Motor neuron (in vitro differentiated cells): ENCODE data around the gene FOXO3. TPM values are rescaled to one million over a fixed set of nuclear protein-coding genes. Genes with fewer than 3 reads are reported as not detected.
"Not testable (repeated sequence)": the region's sequence is repeated elsewhere in the genome, so short reads cannot be mapped to it uniquely, and the experiment has no call there.

Experiments
- ATAC-seq, 8 experiments: fragments of 200-7000 bp; cut with Tn5 transposase; replicated peaks in 6 of 8; 2 replicates each; pipeline ENCODE4 v1.8.0; 2021; ENCODE audit warnings: mild to moderate bottlenecking in 8 of 8, moderate library complexity in 8 of 8
- H3K27ac ChIP-seq, 2 donors: fragments of 250-450 bp; sonication (Bioruptor Pico); 2 replicates each; pipeline ENCODE4 v1.9.0; 2021; ENCODE audit warnings: antibody characterized with exemption in 2 of 2, mild to moderate bottlenecking in 2 of 2, moderate library complexity in 1 of 2
- H3K4me1 ChIP-seq, 2 donors: fragments of 250-450 bp; sonication (Bioruptor Pico); replicated peaks in 1 of 2; 2 replicates each; pipeline ENCODE4 v1.6.1; 2021; ENCODE audit warnings: antibody characterized with exemption in 2 of 2, mild to moderate bottlenecking in 2 of 2, moderate library complexity in 1 of 2
- H3K4me3 ChIP-seq, 5 donors: fragments of 250-450 bp; sonication (Bioruptor Pico); 2 replicates each; pipeline ENCODE4 v1.9.0; 2021; ENCODE audit warnings: antibody characterized with exemption in 5 of 5, mild to moderate bottlenecking in 5 of 5, moderate library complexity in 4 of 5
- WGBS, 10 experiments: fragments of 450-650 bp; shearing (Covaris generic); methylation state at CpG; one replicate each; pipeline ENCODE4 v1.0.0; 2022; 5-methylcytosine and 5-hydroxymethylcytosine counted together
- in situ Hi-C, 9 experiments: fragments of 400-800 bp; cut with MboI; loops; one replicate each; pipeline ENCODE4 v1.15.0; 2021; ENCODE audit warnings: low sequenced_read_pairs in 9 of 9, low pct_unique_long_range_greater_than_20kb in 2 of 9; ENCODE audit not compliant: unreplicated experiment in 9 of 9
- total RNA-seq, 8 experiments: library from RNA; unstranded; fragments of 300-600 nt; gene quantifications; 2 replicates each; pipeline versions ENCODE4 v1.2.3 to v1.2.4, GENCODE V29; 2022

The FOXO3 gene
- 10 to 100 TPM; 11.0 to 71.0 (median 20.8) TPM for total RNA-seq

DNA sequence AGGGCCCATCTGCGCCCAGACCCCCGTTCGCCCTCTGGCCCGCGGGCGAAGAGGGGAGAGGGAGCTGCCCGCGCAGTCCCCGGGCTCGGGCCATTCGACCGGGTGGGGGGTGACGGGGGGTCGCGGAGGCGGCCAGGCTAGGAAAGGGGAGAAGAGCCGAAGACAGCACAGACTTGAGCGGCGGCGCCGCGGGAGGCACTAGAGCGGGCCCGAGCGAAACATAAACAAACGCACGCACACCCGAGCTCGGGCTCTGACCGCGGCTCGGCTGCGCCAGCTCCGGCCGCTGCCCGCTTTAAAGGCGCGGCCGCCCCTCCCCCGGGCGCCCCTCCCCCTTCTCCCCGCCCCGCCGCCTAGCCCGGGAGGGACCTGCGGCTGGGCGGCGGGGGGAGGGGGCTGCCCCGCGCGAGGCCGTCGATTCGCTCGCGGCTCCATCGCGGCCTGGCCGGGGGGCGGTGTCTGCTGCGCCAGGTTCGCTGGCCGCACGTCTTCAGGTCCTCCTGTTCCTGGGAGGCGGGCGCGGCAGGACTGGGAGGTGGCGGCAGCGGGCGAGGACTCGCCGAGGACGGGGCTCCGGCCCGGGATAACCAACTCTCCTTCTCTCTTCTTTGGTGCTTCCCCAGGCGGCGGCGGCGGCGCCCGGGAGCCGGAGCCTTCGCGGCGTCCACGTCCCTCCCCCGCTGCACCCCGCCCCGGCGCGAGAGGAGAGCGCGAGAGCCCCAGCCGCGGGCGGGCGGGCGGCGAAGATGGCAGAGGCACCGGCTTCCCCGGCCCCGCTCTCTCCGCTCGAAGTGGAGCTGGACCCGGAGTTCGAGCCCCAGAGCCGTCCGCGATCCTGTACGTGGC, at the start of gene FOXO3:
Gene FOXO3 (plus strand): TSS at position 455 of the 846 bp plus-strand sequence. CDS start 292 bp downstream, at position 747.
- Histone ChIP-seq H3K4me1 (peaks cover 19 to 24% of the 10 kb centered on the region in 2 donors), H3K27ac (peak within 1 kb of the TSS; percentile 91 to 95), H3K4me3 (peak within 1 kb of the TSS; percentile 61 to 89 (median 81))
- WGBS, 10 experiments = 0 to 3% methylated on average over 5 to 8 of the region's 110 CpGs; no CpG with 5 or more reads in 8 of the 10 experiments
- in situ Hi-C loops = loop anchor here in 5 of 9 experiments (25.0 kb wide), 1 partner anchor 227 kb away; no protein-coding TSS in a partner anchor
- ATAC-seq = peak; percentile 9 to 43 (median 36)

DNA sequence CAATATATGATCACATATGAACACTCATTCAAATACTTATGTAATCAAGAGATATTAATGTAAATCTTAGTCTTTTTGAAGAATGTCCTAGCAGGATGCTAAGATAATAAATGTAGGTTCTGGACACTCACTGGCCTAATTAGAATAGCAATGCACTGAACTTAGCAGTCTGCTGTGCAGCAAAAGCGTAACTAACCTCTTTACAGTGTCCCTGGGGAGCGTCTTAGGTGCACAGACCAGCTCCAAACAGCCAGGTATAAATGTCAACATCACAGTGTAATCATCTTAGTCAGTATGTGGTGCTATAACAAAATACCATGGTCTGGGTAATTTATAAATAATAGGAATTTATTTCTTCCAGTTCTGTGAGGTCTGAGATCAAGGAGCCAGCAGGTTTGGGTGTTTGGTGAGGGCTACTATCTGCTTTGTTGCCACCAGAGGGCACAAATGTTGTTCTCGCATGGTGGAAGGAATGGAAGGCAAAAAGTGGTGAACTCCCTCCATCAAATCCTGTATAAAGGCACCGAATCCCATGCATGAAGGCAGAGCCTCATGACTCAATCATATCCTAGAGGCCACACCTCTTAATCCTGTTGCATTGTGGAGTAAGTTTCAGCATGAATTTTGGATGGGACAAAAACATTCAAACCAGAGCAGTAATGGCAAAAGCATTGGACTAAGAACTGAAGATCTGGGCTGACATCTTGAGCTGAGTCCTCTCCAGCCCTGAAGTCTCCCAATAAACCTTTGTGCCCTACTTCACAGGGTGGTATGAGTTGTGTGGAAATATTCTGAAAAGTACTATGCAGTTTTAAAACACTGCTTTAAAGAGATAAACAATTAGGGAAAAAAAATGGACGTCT, 41.8 kb upstream of the FOXO3 start:
- ATAC-seq = peak in 3 of 8 experiments; percentile 73 to 100 (median 97)
- H3K4me1 ChIP-seq = no peaks in the 10 kb centered on the region
- in situ Hi-C loops = loop anchor here in 1 of 9 experiments (25.0 kb wide), 1 partner anchor 432 kb away; no protein-coding TSS in a partner anchor
- 20 to 96% (median 78%) methylated on average over 1 to 4 of the region's 5 CpGs for WGBS, 10 experiments
- H3K4me3 ChIP-seq = no peak overlapping the region
- no peak overlapping the region for H3K27ac ChIP-seq

DNA sequence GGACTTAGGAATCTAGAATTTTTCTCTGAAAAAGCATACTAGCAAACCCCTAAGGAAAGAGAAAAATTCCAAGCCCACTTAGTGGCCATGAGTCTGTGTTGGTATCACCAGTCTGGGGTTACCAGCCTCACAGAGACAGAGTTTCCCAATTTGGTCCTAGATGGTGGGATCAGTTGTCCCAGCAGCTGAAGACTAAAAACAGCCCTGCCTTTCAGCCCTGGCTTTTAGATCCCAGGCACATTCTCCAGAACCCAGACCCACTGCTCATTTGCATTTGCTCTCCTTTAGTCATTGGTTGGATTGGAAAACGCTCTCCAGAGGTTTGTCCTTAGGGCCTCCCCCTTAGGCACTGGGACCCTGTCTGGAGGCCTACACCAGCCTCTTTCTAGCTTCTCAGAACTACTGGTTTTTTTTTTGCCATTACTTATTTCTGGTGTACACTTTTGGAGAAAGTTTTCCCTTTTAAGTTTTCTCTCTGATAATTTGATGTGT, 39.1 kb upstream of the FOXO3 start:
- in situ Hi-C loops = loop anchor here in 3 of 9 experiments (10.0 to 25.0 kb wide), 2 partner anchors 407 to 434 kb away; no protein-coding TSS in a partner anchor
- 73 to 100% (median 86%) methylated on average over 1 of the region's 1 CpG; no CpG with 5 or more reads in 3 of the 10 experiments for WGBS, 10 experiments
- no peak overlapping the region for H3K27ac ChIP-seq

DNA sequence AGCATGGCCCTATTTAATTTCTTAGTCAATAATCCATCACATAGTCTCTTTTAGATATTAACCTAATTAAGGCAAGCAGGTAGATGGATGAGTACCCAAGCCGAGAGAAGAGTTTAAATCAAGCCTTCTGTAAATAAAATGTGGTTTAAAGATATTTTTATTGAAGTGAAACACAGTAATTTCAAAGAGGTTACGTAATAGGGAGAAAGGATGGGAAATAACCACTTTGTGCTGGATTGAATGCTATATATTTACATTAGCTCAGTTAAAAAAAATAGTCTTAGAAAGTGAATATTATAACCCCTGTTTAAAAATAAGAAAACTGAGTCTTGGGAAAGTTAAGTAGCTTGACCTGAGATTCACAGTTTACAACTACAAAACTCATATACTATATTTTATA, 37.0 kb upstream of the FOXO3 start:
- ATAC-seq = no peak
- Histone ChIP-seq H3K4me3 (no peak overlapping the region), H3K4me1 (peaks cover 3 to 8% of the 10 kb centered on the region in 2 donors), H3K27ac (no peak overlapping the region)
- in situ Hi-C loops = loop anchor here in 3 of 9 experiments (10.0 to 25.0 kb wide), 2 partner anchors 409 to 436 kb away; no protein-coding TSS in a partner anchor
- 82 to 100% (median 93%) methylated on average over 1 to 2 of the region's 2 CpGs for WGBS, 10 experiments

More for the DNA sequence above, 39.1 kb upstream of the FOXO3 start:
- no peak for ATAC-seq
- H3K4me1 ChIP-seq = peaks cover 3 to 8% of the 10 kb centered on the region in 2 donors
- H3K4me3 ChIP-seq = no peak overlapping the region

DNA sequence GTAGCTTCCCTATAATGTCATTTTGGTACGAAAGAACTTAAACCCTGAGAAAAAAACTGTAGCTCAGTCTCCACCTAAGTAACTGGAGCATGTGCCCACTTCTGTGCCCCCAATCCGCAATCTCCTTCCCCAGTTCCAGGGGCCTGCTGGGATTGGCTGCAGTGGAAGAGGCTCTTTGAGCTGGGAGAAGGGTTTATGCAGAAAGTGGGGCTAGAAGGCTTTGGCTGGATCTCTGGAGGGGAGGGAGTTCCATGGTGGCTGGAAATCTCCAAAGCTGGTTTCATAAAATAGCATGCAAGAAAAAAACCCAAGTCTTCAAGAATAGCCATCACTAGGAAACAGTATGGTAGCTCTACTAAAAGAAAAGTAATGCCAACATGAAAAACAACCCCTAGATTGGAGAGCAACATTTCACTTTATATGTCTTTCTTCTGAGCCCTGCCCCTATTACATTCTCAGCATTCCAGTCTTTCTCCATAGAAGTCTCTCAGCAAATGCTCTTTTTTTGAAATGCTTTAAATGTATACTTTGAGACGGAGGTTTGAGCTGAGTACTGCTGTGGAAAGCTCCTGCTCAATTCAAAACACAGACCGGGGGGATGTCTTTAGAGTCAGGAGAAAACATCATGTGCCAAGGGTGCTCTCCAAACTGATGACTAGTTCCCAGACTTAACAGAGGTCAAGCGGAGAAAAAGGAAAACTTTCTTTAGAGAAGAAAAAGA, 36.0 kb upstream of the FOXO3 start:
- in situ Hi-C loops = loop anchor here in 8 of 9 experiments (10.0 to 25.0 kb wide), 8 partner anchors 313 to 888 kb away; partner anchors contain the start of genes ARMC2 (in 4 of the 8), CEP57L1 (in 1 of the 8) and SESN1 (in 1 of the 8)
- WGBS, 10 experiments = 23 to 100% (median 75%) methylated on average over 1 to 5 of the region's 5 CpGs
- H3K4me1 ChIP-seq = peaks cover 3 to 8% of the 10 kb centered on the region in 2 donors
- ATAC-seq = peak in 3 of 8 experiments; percentile 74 to 90 (median 89)
- H3K27ac ChIP-seq = no peak overlapping the region
- no peak overlapping the region for H3K4me3 ChIP-seq

DNA sequence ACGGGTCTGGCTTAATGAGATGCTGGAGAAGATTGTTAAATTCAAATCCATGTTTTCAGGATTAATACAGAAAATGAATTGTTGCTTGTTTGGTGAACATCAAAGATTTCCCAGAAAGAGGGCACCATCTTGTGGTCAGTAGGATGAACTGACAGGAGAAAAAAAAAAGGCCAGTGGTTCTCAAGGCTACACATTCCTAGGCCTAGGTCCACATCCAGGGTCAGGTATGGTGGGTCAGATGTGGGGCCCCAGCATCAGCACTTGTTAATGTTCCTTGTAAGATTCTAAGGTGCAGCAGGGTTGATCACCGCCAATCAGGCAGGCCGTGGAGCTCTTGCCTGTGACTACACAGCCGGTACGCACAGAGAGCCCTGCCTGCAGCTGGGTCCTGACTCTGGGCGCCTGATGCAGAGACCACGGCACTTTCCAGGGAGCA, 34.0 kb upstream of the FOXO3 start:
- no peak overlapping the region for H3K27ac ChIP-seq
- ATAC-seq = peak in 7 of 8 experiments; percentile 38 to 53 (median 44)
- in situ Hi-C loops = loop anchor here in 8 of 9 experiments (10.0 to 25.0 kb wide), 7 partner anchors 311 to 886 kb away; partner anchors contain the start of genes ARMC2 (in 4 of the 8), CEP57L1 (in 1 of the 8) and SESN1 (in 1 of the 8)
- no peak overlapping the region for H3K4me3 ChIP-seq
- 0 to 71% (median 45%) methylated on average over 1 to 4 of the region's 7 CpGs; no CpG with 5 or more reads in 4 of the 10 experiments for WGBS, 10 experiments
- H3K4me1 ChIP-seq = peaks cover 3 to 8% of the 10 kb centered on the region in 2 donors

DNA sequence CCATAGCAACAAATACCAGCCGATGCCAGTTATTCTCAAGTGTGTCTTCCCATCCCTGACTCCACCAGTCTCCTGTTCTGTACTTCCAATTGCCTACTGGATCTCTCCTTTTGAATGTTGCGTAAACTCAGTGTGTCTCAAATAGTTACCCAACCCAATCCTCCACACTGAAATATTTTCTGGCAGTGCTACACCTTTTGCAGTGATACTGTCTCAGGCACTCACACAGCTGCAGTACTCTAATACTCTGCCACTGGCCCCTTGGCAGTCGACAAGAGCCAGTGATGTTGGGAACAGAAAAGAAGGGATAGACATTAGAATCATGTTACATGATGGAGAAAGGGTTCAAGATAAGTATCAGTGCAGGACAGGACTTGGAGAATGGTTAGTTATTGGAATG, 31.8 kb upstream of the FOXO3 start:
- H3K4me1 ChIP-seq = peaks cover 3 to 8% of the 10 kb centered on the region in 2 donors
- no peak overlapping the region for H3K4me3 ChIP-seq
- H3K27ac ChIP-seq = no peak overlapping the region
- 52 to 100% (median 61%) methylated on average over 1 to 3 of the region's 3 CpGs for WGBS, 10 experiments
- in situ Hi-C loops = loop anchor here in 8 of 9 experiments (10.0 to 25.0 kb wide), 7 partner anchors 308 to 883 kb away; partner anchors contain the start of genes ARMC2 (in 4 of the 8), CEP57L1 (in 1 of the 8) and SESN1 (in 1 of the 8)
- ATAC-seq = no peak

DNA sequence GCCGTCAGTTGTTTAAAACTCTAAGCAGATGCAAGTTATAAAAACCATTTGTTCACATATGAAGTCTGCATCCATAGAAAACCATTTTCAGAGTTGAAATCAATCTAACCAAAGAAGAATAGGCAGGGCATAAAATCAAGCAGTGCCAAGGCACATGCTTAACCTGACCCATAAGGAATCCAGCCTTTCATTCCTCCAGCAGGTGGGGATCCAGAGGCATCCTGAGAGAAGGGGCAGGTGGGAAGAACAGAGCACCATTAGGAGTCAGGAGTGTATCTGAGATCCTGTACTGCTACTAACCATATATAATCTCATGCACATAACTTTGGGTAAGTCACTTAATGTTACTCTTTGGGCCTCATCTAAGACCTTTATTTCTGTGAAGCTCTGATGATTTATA, 29.4 kb upstream of the FOXO3 start:
- 40 to 100% (median 71%) methylated on average over 1 of the region's 1 CpG; no CpG with 5 or more reads in 3 of the 10 experiments for WGBS, 10 experiments
- Histone ChIP-seq H3K27ac (no peak overlapping the region), H3K4me1 (no peaks in the 10 kb centered on the region), H3K4me3 (no peak overlapping the region)
- in situ Hi-C loops = loop anchor here in 8 of 9 experiments (25.0 kb wide), 6 partner anchors 306 to 881 kb away; partner anchors contain the start of genes ARMC2 (in 4 of the 8), CEP57L1 (in 1 of the 8) and SESN1 (in 1 of the 8)
- ATAC-seq = no peak

DNA sequence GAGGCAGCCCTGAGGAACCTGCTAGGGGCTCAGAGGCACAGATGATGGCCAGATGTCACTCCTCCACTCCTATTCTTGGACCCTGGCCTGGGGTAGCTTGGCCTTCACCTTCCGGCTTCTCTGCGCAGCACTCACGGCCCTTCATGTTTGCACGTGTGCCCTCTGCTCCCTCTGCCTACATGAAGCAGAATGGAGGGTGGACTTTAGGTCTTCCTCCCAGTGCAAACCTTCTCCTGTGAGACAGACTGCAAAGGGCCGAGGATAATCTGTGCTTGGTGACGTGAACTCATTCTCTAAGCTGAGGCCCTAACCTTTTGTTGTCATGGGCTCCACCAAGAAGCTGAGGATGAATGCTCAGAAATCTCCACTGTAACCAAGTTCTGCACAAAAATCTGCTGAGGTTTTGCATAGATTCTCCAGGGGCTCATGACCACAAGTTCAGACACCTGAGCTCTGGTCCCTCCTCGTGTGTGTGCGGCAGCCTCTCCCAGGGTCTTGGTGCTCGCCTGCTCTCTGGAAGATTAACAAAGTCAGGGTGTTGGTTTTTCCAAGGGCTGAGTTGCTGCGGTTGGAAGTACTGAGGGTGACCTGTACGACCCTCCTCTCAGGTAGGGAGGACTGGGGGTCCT, 25.5 kb upstream of the FOXO3 start:
- Histone ChIP-seq H3K4me1 (no peaks in the 10 kb centered on the region), H3K4me3 (no peak overlapping the region), H3K27ac (no peak overlapping the region)
- in situ Hi-C loops = loop anchor here in 8 of 9 experiments (25.0 kb wide), 6 partner anchors 302 to 877 kb away; partner anchors contain the start of genes ARMC2 (in 4 of the 8), CEP57L1 (in 1 of the 8) and SESN1 (in 1 of the 8)
- 59 to 100% (median 95%) methylated on average over 1 to 8 of the region's 11 CpGs; no CpG with 5 or more reads in 4 of the 10 experiments for WGBS, 10 experiments
- peak in 1 of 8 experiments; percentile 52 for ATAC-seq

DNA sequence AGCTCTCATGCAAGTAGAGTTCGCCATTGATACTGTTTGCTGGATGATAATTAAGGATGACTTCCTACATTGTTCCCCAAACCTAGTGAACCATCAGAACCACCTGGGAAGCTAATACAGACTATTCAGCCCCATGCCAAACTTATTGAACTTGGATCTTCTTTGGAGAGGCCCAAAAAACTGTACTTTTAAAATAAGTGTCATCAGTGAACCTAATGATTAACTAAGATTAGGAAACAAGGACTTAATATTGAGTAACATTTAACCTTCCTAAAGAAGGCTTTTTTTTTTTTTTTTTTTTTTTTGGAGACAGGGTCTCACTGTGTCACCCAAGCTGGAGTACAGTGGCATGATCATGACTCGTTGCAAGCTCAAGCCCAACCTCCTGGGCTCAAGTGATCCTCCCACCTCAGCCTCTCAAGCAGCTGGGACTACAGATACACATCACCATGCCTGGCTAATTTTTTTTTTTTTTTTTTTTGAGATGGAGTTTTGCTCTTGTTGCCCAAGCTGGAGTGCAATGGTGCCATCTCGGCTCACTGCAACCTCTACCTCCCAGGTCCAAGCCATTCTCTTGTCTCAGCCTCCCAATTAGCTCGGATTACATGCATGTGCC, 24.7 kb upstream of the FOXO3 start:
- in situ Hi-C loops = loop anchor here in 8 of 9 experiments (25.0 kb wide), 6 partner anchors 301 to 876 kb away; partner anchors contain the start of genes ARMC2 (in 4 of the 8), CEP57L1 (in 1 of the 8) and SESN1 (in 1 of the 8)
- not testable (repeated sequence) for H3K4me1 ChIP-seq, ATAC-seq, H3K27ac ChIP-seq, H3K4me3 ChIP-seq
- WGBS, 10 experiments = 60 to 100% (median 83%) methylated on average over 1 to 3 of the region's 4 CpGs
